SK-N-SH treated with all-trans-retinoic acid at 6 μM for 48 hours (cell line): ENCODE results near the gene SOX30.

Source experiments
- ARNTL ChIP-seq: fragments of 450-650 bp; formaldehyde crosslinking; IDR thresholded peaks from 2 replicates; pipeline ENCODE4 v1.5.0; 2020; ENCODE audit warnings: low read depth, mild to moderate bottlenecking, moderate library complexity, borderline replicate concordance
- RARB ChIP-seq: fragments of 250-450 bp; sonication (Bioruptor Pico); IDR thresholded peaks from 2 replicates; pipeline ENCODE4 v1.8.0; 2021; ENCODE audit warnings: mild to moderate bottlenecking, moderate library complexity
- TCF4 ChIP-seq: fragments of 250-450 bp; sonication (Bioruptor Pico); IDR thresholded peaks from 2 replicates; pipeline ENCODE4 v1.8.0; 2021; ENCODE audit warnings: mild to moderate bottlenecking, moderate library complexity, borderline replicate concordance
- ZFP3 ChIP-seq: fragments of 250-450 bp; sonication (Bioruptor Pico); IDR thresholded peaks from 2 replicates; pipeline ENCODE4 v1.5.0; 2020; ENCODE audit warnings: mild to moderate bottlenecking, moderate library complexity
- ZNF8 ChIP-seq: fragments of 450-650 bp; formaldehyde crosslinking; IDR thresholded peaks from 2 replicates; pipeline ENCODE4 v1.5.0; 2020; ENCODE audit warnings: mild to moderate bottlenecking, moderate library complexity
- TF ChIP-seq, protein P1 (sequence below): fragments of 250-450 bp; sonication (Bioruptor Pico); IDR thresholded peaks from 2 replicates; pipeline ENCODE4 v1.5.1; 2021; ENCODE audit warnings: mild to moderate bottlenecking, moderate library complexity
- TF ChIP-seq, protein P2 (sequence below): fragments of 250-450 bp; sonication (Bioruptor Pico); IDR thresholded peaks from 2 replicates; pipeline ENCODE4 v1.8.0; 2020; ENCODE audit warnings: mild to moderate bottlenecking, moderate library complexity, borderline replicate concordance

DNA sequence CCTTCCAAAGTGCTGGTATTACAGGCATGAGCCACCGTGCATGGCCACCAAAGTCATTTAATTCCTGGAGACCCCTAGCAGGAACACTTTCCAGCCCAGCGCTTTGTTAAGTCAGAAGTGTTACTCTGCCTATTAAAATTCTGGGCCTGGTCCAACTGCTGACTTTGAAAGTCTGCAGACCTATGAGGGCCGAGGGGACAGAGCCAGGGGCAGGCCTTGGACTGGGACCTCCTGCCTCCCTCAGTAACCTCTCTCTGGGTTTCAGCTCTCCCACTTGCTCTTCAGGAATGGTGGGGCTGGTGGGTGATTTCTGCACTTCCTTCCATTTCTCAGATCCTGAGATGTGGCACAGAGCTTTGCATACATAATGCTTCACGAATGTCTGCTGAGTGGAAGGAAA lies 28.8 kb upstream of the SOX30 start:
- TF ChIP-seq TCF4 (CRISPR knock-in tag), result no peak
- no peak for TF ChIP-seq ZFP3 (CRISPR knock-in tag)
- TF ChIP-seq, protein P1, sequence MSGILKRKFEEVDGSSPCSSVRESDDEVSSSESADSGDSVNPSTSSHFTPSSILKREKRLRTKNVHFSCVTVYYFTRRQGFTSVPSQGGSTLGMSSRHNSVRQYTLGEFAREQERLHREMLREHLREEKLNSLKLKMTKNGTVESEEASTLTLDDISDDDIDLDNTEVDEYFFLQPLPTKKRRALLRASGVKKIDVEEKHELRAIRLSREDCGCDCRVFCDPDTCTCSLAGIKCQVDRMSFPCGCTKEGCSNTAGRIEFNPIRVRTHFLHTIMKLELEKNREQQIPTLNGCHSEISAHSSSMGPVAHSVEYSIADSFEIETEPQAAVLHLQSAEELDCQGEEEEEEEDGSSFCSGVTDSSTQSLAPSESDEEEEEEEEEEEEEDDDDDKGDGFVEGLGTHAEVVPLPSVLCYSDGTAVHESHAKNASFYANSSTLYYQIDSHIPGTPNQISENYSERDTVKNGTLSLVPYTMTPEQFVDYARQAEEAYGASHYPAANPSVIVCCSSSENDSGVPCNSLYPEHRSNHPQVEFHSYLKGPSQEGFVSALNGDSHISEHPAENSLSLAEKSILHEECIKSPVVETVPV (CRISPR knock-in tag), result no peak
- TF ChIP-seq, protein P2, sequence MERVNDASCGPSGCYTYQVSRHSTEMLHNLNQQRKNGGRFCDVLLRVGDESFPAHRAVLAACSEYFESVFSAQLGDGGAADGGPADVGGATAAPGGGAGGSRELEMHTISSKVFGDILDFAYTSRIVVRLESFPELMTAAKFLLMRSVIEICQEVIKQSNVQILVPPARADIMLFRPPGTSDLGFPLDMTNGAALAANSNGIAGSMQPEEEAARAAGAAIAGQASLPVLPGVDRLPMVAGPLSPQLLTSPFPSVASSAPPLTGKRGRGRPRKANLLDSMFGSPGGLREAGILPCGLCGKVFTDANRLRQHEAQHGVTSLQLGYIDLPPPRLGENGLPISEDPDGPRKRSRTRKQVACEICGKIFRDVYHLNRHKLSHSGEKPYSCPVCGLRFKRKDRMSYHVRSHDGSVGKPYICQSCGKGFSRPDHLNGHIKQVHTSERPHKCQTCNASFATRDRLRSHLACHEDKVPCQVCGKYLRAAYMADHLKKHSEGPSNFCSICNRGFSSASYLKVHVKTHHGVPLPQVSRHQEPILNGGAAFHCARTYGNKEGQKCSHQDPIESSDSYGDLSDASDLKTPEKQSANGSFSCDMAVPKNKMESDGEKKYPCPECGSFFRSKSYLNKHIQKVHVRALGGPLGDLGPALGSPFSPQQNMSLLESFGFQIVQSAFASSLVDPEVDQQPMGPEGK (CRISPR knock-in tag), result no peak
- TF ChIP-seq ARNTL (CRISPR knock-in tag), result no peak
- TF ChIP-seq ZNF8 (CRISPR knock-in tag), result no peak
- no peak for TF ChIP-seq RARB (CRISPR knock-in tag)
